Activated CD4-positive, alpha-beta T cell treated with anti-CD3 and anti-CD28 coated beads, Interleukin-10, Interleukin-2, amounts not matched to agents 100 ng/mL and 50 ng/mL, durations not matched to agents 16 hours and 8 hours (primary cell): ENCODE measurements around the gene UFSP2.

Source experiments
- DNase-seq: peaks from one replicate; pipeline ENCODE4 v3.0.0-alpha.2; 2020

UFSP2 gene, protein sequence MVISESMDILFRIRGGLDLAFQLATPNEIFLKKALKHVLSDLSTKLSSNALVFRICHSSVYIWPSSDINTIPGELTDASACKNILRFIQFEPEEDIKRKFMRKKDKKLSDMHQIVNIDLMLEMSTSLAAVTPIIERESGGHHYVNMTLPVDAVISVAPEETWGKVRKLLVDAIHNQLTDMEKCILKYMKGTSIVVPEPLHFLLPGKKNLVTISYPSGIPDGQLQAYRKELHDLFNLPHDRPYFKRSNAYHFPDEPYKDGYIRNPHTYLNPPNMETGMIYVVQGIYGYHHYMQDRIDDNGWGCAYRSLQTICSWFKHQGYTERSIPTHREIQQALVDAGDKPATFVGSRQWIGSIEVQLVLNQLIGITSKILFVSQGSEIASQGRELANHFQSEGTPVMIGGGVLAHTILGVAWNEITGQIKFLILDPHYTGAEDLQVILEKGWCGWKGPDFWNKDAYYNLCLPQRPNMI

DNA sequence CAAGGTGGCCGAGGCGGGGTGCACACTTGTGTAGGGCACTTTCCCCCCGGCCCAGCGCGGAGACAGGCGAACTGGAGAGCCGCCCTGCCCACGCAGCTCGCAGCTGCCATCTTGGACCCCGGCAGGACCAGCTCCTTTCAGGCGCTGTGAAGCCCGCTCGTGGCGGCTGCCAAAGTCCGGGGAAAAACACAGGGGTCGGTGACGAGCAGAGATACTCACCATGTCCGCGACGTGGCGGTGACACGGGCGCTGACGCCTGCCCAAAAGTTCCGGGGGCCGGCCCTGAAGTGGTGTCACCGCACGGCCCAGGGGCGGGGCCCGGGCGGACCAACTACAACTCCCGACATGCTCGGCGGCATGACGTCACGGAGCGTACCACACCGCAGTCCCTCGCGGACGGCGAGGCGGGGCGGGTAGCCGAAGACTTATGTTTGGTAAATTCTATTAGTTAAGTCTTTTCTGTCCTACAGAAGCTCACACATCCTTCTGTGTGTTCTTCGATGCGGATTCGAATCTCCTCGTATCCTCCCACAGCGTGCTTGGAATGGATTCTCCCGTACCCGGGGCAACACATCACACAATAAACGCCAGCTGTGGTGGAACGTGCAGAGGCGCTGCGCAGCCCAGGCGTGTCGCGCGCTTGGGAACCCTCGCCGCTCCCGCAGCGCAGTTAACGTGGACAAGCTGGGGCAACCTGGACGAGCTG is at the start of gene UFSP2:
Gene UFSP2 (minus strand): TSS at position 318 of the 706 bp plus-strand sequence. CDS start 96 bp downstream, at position 222.
- DNase-seq: peak; percentile 88

DNA sequence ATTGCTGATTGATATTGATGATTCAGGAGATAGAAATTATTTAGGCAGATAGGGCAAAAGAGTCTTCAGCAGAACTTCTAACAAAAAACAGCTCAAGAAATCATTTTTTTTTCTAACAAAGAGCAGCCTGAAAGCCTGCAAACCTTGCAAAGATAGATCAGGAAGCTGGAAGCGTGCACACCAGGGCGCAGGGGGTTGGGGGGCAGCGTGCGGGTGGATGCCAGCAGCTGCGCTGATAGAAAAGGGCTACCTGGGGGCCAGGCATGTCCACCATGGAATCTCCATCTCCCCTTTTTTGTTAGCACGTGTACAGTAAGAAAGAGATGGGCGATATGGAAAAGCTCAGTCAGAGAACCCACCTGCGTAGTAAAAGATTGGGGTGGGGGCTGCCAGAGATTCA is 47.5 kb upstream of the UFSP2 start:
- DNase-seq: no peak

DNA sequence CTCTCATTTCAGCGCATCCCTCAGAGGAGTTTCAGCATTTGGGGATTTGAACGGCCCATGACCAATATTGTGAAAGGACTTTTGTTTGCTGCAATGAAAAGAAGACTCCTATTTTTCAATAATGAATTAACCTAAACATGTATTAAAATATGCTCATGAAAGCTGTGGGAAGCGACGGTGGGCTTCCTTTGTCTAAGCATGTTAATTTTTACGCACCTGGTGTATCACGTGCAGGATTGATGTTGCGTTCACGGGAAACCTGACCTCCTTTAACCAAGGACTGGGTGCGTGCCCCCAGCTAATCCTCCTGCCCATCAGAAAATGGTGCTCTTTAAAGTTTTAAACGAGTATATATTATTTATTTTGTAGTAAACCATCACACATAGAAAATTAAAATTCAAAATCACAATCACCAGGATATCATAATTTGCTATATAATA is 46.4 kb upstream of the UFSP2 start:
- no peak for DNase-seq

GRCh38 chr4:185471235-185472102 is 45.7 kb upstream of the UFSP2 start, which contains the start of gene CCDC110:
Gene CCDC110, minus strand, starts transcription at chr4:185471733. Its CDS starts 50 bp downstream, at chr4:185471683.
- peak; percentile 92 for DNase-seq

DNA sequence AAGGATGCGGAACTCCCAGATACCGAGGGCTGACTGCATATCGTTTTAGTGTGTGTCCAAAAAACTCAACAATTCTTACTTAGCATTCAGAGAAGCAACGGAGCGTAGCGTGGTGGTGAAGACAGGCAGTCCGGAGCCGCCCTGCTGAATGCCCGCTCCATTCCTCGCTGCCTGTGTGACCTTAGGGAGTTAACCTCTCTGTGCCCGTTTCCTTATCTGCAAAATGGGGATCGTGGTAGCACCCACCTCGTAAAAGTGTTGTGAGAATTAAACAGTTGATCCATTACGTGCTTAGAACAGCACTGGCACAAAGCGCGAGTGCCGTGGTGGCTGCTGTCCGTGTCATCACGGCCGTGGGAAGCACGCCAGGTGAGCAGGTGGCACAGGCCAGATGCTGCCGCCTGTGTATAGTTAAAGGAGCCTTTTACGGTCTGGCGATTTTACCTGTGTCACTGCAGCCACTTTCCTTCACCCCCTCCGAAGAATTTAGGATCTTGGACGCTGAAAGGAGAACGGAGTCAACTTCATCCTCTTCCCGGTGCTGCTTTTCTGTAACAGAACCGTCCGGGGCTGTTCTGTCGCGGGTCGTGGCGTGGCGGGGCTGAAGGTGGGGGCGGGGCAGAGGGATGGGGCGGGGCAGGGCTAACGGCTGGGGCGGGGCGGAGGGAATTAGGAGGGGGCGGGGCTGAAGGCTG is 44.9 kb upstream of the UFSP2 start:
- no peak for DNase-seq

DNA sequence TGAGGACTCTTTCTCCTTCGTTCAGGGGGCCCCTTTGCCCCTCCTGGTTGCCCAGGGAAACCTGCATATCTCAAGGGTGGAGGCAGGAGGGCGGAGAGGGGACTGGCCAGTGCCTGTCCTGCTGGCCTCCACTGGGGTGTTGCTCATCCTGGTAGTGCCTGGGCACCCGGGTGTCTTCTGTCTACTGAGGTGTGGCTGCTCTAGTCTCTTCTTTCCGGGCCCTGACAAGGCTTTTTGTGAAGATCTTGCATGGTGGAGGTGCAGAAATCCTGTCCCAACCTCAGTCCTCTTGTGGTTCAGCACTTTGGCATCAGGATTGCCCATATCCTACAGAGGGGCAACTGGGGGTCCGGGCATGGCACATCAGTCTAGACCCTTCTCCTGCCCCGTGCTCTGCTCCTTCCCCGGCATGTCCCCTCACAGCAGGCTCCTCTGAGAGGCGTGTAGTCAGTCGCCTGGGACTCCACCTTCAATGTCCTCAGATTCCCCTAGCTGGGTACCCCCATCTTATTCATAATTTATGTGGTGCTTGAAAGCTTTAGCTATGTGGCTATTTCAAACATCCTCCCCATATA is 43.9 kb upstream of the UFSP2 start:
- no peak for DNase-seq

- no peak for DNase-seq
Measured at GRCh38 chr4:185468999-185469398, 43.2 kb upstream of the UFSP2 start.

DNA sequence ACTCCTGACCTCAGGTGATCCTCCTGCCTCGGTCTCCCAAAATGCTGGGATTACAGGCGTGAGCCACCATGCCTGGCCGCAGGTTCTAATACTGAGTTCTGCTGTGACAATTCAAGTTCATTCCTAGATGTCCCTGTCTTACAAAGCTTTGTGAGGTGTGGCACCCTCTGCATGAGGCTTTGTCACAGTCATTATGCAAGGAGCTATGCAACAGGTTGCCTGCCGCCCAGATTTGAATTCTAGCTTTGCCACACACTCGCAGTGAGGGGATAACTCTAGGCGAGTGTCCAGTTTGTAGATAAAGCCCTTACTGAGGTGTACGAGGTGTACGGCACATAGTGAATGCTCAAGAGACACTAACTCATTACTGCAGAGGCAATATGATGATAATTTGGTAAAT is 42.2 kb upstream of the UFSP2 start:
- DNase-seq: no peak

DNA sequence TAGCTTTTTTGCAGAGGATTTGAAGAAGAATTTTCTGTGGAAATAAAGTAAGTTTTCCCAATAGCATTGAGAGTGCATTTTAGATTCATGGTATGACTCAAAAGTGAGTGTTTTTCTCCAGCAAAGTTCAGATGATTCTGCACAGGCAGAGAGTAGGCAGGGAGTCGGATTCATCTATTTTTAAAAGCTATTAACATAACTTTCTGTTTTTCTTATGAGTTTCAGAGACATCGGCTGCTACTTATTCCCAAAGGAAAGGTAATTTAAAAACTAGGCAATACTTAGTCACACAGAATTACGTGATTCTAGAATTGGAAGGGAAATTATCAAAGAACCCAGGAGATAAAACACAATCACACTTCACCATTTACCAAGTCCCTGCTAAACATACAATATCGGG is 41.3 kb upstream of the UFSP2 start:
- no peak for DNase-seq

- DNase-seq: no peak
Measured at GRCh38 chr4:185465707-185466106, 39.9 kb upstream of the UFSP2 start.

GRCh38 chr4:185464887-185465286 is 39.1 kb upstream of the UFSP2 start:
- no peak for DNase-seq

- DNase-seq: no peak
Measured at GRCh38 chr4:185464183-185464582, 38.4 kb upstream of the UFSP2 start.

DNA sequence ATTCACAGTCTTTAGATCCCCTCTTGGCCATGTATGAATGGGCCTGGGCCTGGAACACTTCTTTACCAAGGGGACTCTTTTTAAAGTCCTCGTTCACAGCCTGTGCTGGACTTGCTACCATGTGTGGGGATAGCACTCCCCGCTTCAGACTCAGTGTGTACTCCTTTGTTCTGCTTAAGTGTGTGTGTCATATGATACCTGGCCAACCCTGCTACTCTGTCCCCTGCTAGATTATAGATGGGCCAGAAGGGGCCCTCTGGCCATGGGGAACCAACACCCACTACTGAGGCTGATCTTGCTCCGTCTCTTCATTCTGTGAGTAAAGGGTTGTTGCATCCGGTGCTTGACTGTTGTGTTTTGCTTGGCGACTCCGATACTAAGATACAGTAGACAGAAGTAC is 37.8 kb upstream of the UFSP2 start:
- no peak for DNase-seq

DNA sequence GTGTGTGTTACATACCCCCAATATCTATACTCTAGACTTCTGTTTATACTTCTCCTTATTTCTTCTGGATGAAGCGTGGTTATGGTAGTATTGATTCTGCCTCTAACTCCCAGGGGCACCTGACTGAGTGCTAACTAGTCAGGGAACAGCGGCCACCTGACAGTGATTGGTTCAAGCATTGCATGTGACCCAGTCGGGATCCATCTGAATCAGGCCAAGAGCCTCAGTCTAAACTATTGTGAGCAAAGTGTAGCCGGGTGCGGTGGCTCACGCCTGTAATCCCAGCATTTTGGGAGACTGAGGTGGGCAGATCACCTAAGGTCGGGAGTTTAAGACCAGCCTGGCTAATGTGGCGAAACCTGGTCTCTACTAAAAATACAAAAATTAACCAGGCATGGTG is 35.8 kb upstream of the UFSP2 start:
- no peak for DNase-seq

DNA sequence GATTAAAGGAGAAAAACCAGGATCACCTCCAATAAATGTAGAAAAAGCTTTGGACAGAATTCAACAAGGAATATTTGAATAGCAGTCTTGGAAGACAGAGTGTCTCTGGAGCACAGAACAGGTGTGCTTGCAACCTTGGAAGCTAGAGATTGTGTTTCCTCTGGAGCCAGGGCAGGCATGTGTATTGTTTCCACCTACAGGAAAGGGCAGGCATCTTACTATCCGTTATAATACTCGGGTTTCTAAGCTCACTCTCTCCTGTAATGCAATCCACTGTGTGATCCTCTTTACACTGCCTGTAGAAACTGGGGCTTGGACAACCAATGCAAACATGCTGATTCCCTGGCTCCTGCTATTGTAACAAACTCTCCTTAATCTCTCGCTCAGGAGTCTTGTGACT is 31.4 kb upstream of the UFSP2 start:
- DNase-seq: no peak

DNA sequence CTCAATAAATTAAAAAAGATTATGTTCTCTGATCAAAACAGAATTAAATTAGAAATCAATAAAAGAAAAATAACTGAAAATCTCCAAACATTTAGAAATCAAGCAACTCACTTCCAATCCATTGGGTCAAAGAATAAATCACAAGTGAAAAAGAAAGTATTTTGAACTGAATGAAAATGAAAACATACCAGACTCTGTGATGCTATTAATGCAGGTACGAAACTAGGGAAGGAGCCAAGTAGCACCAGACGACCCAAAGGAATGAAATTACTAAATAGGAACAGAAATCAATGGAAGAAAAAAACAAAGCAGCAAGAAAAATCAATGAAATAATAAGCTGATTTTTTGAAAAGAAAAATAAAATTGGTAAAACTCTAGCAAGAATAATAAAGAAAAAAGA is 30.4 kb upstream of the UFSP2 start:
- no peak for DNase-seq

- no peak for DNase-seq
Measured at GRCh38 chr4:185445209-185445608, 19.4 kb upstream of the UFSP2 start.

- DNase-seq: no peak
Measured at GRCh38 chr4:185441479-185441878, 15.7 kb upstream of the UFSP2 start.

GRCh38 chr4:185437809-185438208 is 12.0 kb upstream of the UFSP2 start:
- DNase-seq: peak; percentile 37

DNA sequence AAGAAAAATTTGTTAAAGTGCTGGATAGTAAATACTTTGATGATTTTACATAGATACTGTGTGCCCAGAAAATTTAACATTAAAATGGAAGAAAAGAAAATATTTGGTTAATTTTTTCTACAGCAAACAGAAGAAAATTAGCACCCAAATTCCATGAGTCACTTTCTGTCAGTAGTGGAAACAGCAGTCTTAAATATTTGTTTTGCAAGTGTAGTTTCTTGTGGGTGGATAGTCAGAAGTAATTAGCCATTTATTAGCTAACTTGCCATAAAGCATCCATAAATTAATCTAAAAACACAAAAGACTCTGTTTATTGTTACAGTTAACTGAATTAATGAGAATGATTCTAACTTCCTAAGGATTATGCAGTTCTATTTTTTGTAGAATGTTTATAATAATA is 9.7 kb upstream of the UFSP2 start:
- DNase-seq: no peak

DNA sequence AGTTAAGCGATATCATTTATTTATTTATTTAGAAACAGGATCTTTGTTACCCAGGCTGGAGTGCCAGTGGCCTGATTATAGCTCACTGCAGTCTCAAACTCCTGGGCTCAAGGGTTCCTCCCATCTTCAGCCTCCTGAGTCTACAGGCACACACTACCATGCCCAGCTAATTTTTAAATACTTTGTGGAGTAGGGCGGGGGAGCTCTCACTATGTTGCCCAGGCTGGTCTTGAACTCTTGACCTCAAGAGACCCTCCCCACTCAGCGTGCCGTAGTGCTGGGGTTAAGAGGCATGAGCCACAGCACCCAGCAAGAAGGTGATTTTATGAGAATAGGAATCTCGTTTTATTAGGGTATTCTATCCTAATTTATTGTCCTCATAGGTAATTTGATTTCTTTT is 3.9 kb upstream of the UFSP2 start:
- DNase-seq: no peak
